Measurements from ENCODE around the gene VAMP4. TPM values are rescaled to one million over a fixed set of nuclear protein-coding genes. Genes with fewer than 3 reads are reported as not detected.
A peak's percentile ranks its signal among the peaks of the same experiment; 100 is the strongest.

The VAMP4 gene
- total RNA-seq, 2 donors from 2014 or later: 4.9 to 5.9 TPM

GRCh38 chr1:171785766-171786165 is 43.9 kb upstream of the VAMP4 start:
- Histone ChIP-seq H3K27me3 (no peaks in the 10 kb centered on the region), H3K4me1 (peaks cover 0 to 28% of the 10 kb centered on the region in 2 donors), H3K4me3 (no peak overlapping the region), H3K9me3 (no peaks in the 10 kb centered on the region), H3K36me3 (peaks cover 65% of the 10 kb centered on the region), H3K27ac (no peak overlapping the region)
- TF ChIP-seq CTCF (IDR thresholded peaks at IDR 0.05): no peak
- no peak for DNase-seq (ENCODE audit: low spot score)

GRCh38 chr1:171784784-171785183 is 42.9 kb upstream of the VAMP4 start:
- H3K4me3 ChIP-seq: no peak overlapping the region
- no peak overlapping the region for H3K27ac ChIP-seq
- H3K9me3 ChIP-seq: no peaks in the 10 kb centered on the region
- no peak for TF ChIP-seq CTCF (IDR thresholded peaks at IDR 0.05)
- DNase-seq (ENCODE audit: low spot score): no peak
- H3K27me3 ChIP-seq: no peaks in the 10 kb centered on the region
- peaks cover 0 to 28% of the 10 kb centered on the region in 2 donors for H3K4me1 ChIP-seq
- peaks cover 55% of the 10 kb centered on the region for H3K36me3 ChIP-seq

GRCh38 chr1:171783816-171784530 is 42.1 kb upstream of the VAMP4 start:
- H3K27ac ChIP-seq: no peak overlapping the region
- no peak overlapping the region for H3K4me3 ChIP-seq
- no peaks in the 10 kb centered on the region for H3K9me3 ChIP-seq
- H3K4me1 ChIP-seq: peaks cover 0 to 28% of the 10 kb centered on the region in 2 donors
- no peak for TF ChIP-seq CTCF (IDR thresholded peaks at IDR 0.05)
- no peak for DNase-seq (ENCODE audit: low spot score)
- no peaks in the 10 kb centered on the region for H3K27me3 ChIP-seq
- peaks cover 50% of the 10 kb centered on the region for H3K36me3 ChIP-seq

- H3K4me1 ChIP-seq: peaks cover 0 to 28% of the 10 kb centered on the region in 2 donors
- no peaks in the 10 kb centered on the region for H3K27me3 ChIP-seq
Measured at GRCh38 chr1:171781176-171781875, 39.5 kb upstream of the VAMP4 start, which contains the start of gene METTL13. Gene METTL13 (plus strand): TSS chr1:171781660. CDS start chr1:171781968, 308 bp downstream.

GRCh38 chr1:171780583-171781175 is 38.8 kb upstream of the VAMP4 start:
- H3K9me3 ChIP-seq: no peaks in the 10 kb centered on the region
- peaks cover 0 to 28% of the 10 kb centered on the region in 2 donors for H3K4me1 ChIP-seq
- no peaks in the 10 kb centered on the region for H3K27me3 ChIP-seq
- no peak for TF ChIP-seq CTCF (IDR thresholded peaks at IDR 0.05)
- no peak for DNase-seq (ENCODE audit: low spot score)
- peak overlapping the region; percentile 45 to 76 for H3K4me3 ChIP-seq
- H3K36me3 ChIP-seq: peaks cover 17% of the 10 kb centered on the region
- peak overlapping the region; percentile 84 to 87 for H3K27ac ChIP-seq

More at GRCh38 chr1:171781176-171781875, 39.5 kb upstream of the VAMP4 start, which contains the start of gene METTL13:
- H3K36me3 ChIP-seq: peaks cover 23% of the 10 kb centered on the region
- H3K4me3 ChIP-seq: peak within 1 kb of the TSS; percentile 71 to 76
- H3K9me3 ChIP-seq: no peaks in the 10 kb centered on the region
- peak; percentile 99 for DNase-seq (ENCODE audit: low spot score)
- no peak for TF ChIP-seq CTCF (IDR thresholded peaks at IDR 0.05)
- H3K27ac ChIP-seq: peak within 1 kb of the TSS; percentile 84 to 87

Data from right atrium auricular region (tissue), 2 donors.